ENCODE measurements around the gene ATM. TPM values are rescaled to one million over a fixed set of nuclear protein-coding genes. Genes with fewer than 3 reads are reported as not detected.

Gene ATM
- total RNA-seq, 2 experiments from 2014 or later = 75.8 to 77.5 TPM

DNA sequence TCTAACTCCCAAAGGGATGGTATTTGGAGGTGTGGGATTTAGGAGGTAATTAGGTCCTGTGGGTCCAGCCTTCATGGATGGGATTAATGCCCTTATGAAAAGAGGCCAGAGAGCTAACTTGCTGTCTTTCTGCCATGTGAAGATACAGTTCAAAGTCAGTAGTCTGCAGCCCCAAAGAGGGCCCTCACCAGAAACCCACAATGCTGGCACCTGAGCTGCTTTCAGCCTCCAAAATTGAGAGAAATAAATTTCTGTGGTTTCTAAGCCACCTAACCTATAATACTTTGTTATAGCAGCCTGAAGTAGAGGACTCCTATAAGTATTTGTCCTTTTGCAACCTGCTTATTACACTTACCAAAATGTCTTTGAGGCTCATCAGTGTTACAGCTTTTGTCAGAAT lies 16.2 kb downstream of the ATM start:
- intact Hi-C loops (cut with micrococcal nuclease) = no loop called here
- peak; percentile 57 for DNase-seq
- ChIA-PET POLR2A (interaction anchor here (8.9 kb wide), 1 partner anchor 17 kb away, joined by 121 read pairs; the partner anchor contains the start of genes ATM and NPAT), CTCF (interaction anchor here (0.9 to 8.5 kb wide), 2 partner anchors 14 to 42 kb away, joined by 4 to 79 read pairs; partner anchors contain the start of genes ATM and NPAT)
- TF ChIP-seq, protein P1, sequence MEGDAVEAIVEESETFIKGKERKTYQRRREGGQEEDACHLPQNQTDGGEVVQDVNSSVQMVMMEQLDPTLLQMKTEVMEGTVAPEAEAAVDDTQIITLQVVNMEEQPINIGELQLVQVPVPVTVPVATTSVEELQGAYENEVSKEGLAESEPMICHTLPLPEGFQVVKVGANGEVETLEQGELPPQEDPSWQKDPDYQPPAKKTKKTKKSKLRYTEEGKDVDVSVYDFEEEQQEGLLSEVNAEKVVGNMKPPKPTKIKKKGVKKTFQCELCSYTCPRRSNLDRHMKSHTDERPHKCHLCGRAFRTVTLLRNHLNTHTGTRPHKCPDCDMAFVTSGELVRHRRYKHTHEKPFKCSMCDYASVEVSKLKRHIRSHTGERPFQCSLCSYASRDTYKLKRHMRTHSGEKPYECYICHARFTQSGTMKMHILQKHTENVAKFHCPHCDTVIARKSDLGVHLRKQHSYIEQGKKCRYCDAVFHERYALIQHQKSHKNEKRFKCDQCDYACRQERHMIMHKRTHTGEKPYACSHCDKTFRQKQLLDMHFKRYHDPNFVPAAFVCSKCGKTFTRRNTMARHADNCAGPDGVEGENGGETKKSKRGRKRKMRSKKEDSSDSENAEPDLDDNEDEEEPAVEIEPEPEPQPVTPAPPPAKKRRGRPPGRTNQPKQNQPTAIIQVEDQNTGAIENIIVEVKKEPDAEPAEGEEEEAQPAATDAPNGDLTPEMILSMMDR (IDR thresholded peaks at IDR 0.05) = no peak
- H3K4me1 Mint-ChIP-seq (ENCODE audit: low read depth) = peaks cover 75% of the 10 kb centered on the region
- H3K27me3 Mint-ChIP-seq = no peaks in the 10 kb centered on the region
- ATAC-seq = no peak
- H3K4me3 Mint-ChIP-seq = peak overlapping the region; percentile 28
- peak overlapping the region; percentile 88 for H3K27ac Mint-ChIP-seq
- peaks cover 42% of the 10 kb centered on the region for H3K36me3 Mint-ChIP-seq (ENCODE audit: low read depth)
- no peaks in the 10 kb centered on the region for H3K9me3 Mint-ChIP-seq

DNA sequence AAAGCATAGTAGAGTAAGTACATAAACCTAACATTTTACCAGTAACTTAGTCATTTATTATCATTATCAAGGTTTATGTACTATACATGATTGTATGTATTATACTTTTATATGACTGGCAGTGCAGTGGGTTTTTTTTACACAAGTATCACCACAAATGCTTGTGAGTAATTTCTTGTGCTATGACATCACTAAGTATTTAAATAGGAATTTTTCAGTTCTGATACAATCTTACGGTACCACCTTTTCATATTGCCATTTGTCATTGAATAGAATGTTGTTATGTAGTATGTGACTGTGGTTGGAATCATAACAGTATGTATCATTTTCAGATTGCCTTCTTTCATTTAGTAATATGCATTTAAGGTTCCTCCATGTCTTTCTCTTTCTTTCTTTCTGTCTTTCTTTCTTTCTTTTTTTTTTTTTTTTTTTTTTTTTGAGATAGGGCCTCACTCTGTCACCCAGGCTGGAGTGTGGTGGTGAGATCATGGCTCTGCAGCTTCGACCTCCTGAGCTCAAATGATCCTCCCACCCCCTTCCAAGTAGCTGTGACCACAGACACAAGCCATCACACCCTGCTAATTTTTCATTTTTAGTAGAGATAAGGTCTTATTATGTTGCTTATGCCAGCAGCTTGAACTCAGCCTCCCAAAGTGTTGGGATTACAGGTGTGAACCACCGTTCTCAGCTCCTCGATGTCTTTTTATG lies 18.6 kb downstream of the ATM start:
- Mint-ChIP-seq H3K36me3 (ENCODE audit: low read depth) (peaks cover 45% of the 10 kb centered on the region), H3K4me1 (ENCODE audit: low read depth) (peaks cover 76% of the 10 kb centered on the region), H3K27ac (peak overlapping the region; percentile 93), H3K27me3 (no peaks in the 10 kb centered on the region), H3K4me3 (peak overlapping the region; percentile 50), H3K9me3 (no peaks in the 10 kb centered on the region)
- DNase-seq = peak; percentile 76
- POLR2A ChIA-PET = interaction anchor here (0.8 to 8.9 kb wide), 6 partner anchors 8 to 49 kb away, joined by 3 to 121 read pairs (median 4); partner anchors contain the start of genes ATM and NPAT
- peak; percentile 72 for ATAC-seq
- CTCF ChIA-PET = interaction anchor here (1.1 to 8.5 kb wide), 2 partner anchors 16 to 95 kb away, joined by 3 to 79 read pairs; partner anchors contain the start of genes ATM and NPAT
- TF ChIP-seq, protein P1 (IDR thresholded peaks at IDR 0.05) = no peak
- intact Hi-C loops (cut with micrococcal nuclease) = no loop called here

DNA sequence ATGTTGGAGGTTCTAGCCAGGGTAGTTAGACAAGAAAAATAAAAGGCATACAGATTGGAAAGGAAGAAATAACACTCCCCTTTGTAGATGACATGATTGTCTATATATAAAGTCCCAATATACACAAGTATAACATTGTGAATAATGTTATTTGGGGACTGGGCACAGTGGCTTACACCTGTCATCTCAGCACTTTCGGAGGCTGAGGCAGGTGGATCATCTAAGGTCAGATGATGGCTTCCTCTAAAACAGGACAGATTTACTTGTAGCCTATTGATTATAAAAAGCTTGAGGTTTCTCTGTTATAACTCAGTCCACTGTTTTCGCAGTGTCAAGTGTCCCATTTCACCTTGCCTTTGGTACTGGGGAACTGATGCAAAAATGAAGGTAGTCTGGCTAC lies 19.6 kb downstream of the ATM start:
- intact Hi-C loops (cut with micrococcal nuclease) = no loop called here
- Mint-ChIP-seq H3K4me3 (peak overlapping the region; percentile 43), H3K4me1 (ENCODE audit: low read depth) (peaks cover 75% of the 10 kb centered on the region), H3K9me3 (no peaks in the 10 kb centered on the region), H3K27ac (peak overlapping the region; percentile 93), H3K36me3 (ENCODE audit: low read depth) (peaks cover 45% of the 10 kb centered on the region), H3K27me3 (no peaks in the 10 kb centered on the region)
- peak; percentile 24 for ATAC-seq
- peak; percentile 56 for DNase-seq
- ChIA-PET CTCF (interaction anchor here (1.1 to 8.5 kb wide), 2 partner anchors 17 to 94 kb away, joined by 3 to 79 read pairs; partner anchors contain the start of genes ATM and NPAT), POLR2A (interaction anchor here (0.9 to 8.9 kb wide), 4 partner anchors 9 to 20 kb away, joined by 3 to 121 read pairs (median 4); partner anchors contain the start of genes ATM and NPAT)
- TF ChIP-seq, protein P1 (IDR thresholded peaks at IDR 0.05) = no peak

DNA sequence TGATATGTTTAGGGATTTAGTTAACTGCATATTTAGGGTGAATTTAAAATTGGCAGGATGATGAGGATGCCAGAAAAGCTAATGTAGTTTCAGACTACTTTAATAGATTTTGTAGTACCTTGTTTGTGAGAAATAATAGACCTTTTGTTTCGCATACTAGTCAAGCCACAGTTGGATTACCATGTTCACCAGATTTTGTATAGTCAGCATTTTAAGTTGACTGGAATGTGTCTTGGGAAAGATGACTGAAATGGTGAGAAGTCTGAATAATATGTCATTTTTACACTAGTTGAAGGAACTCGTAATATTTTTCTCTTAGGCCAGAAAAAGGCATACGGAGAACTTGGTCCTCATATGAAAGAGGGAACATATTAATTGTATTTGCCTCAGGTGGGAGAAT lies 23.4 kb downstream of the ATM start:
- Mint-ChIP-seq H3K27ac (peak overlapping the region; percentile 55), H3K4me3 (no peak overlapping the region), H3K9me3 (no peaks in the 10 kb centered on the region), H3K27me3 (no peaks in the 10 kb centered on the region), H3K4me1 (ENCODE audit: low read depth) (peaks cover 63% of the 10 kb centered on the region), H3K36me3 (ENCODE audit: low read depth) (peaks cover 47% of the 10 kb centered on the region)
- ChIA-PET POLR2A (interaction anchor here (0.6 to 1.3 kb wide), 2 partner anchors 23 to 24 kb away, joined by 3 to 5 read pairs; partner anchors contain the start of genes ATM and NPAT), CTCF (interaction anchor here (0.5 to 1.9 kb wide), 2 partner anchors 9 to 59 kb away, joined by 3 to 7 read pairs; no protein-coding TSS in a partner anchor)
- DNase-seq (no peak), ATAC-seq (no peak)
- intact Hi-C loops (cut with micrococcal nuclease) = no loop called here
- TF ChIP-seq, protein P1 (IDR thresholded peaks at IDR 0.05) = no peak

DNA sequence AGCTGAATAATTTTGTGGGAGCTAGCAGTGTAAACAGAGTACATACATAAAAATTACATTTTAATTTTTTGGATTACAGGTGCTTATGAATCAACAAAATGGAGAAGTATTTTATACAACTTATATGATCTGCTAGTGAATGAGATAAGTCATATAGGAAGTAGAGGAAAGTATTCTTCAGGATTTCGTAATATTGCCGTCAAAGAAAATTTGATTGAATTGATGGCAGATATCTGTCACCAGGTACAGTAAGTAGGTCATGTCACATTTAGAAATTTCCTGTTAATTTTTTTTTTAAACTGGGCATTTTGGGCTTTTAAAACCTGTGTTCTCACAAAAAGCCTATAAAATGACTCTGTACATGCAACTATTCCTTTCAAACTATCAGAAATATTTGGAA lies 24.0 kb downstream of the ATM start:
- Mint-ChIP-seq H3K4me1 (ENCODE audit: low read depth) (peaks cover 63% of the 10 kb centered on the region), H3K27ac (peak overlapping the region; percentile 55), H3K9me3 (no peaks in the 10 kb centered on the region), H3K36me3 (ENCODE audit: low read depth) (peaks cover 51% of the 10 kb centered on the region), H3K4me3 (no peak overlapping the region), H3K27me3 (no peaks in the 10 kb centered on the region)
- POLR2A ChIA-PET = interaction anchor here (0.6 to 1.3 kb wide), 2 partner anchors 23 to 24 kb away, joined by 3 to 5 read pairs; partner anchors contain the start of genes ATM and NPAT
- TF ChIP-seq, protein P1 (IDR thresholded peaks at IDR 0.05) = no peak
- intact Hi-C loops (cut with micrococcal nuclease) = no loop called here
- CTCF ChIA-PET = no interaction called here
- no peak for DNase-seq
- no peak for ATAC-seq

Data from activated CD8-positive, alpha-beta T cell treated with anti-CD3 and anti-CD28 coated beads for 36 hours (primary cell).